Measurements from ENCODE around the gene CETN1. TPM values are rescaled to one million over a fixed set of nuclear protein-coding genes. Genes with fewer than 3 reads are reported as not detected.

The CETN1 gene
- total and polyA plus RNA-seq, 7 donors, result not detected

GRCh38 chr18:610214-610928 lies 30.2 kb downstream of the CETN1 start:
- H3K27ac ChIP-seq, result no peak overlapping the region
- no peaks in the 10 kb centered on the region for H3K36me3 ChIP-seq (ENCODE audit: insufficient read depth in 1 of 2, low read depth in 1 of 2)
- H3K9me3 ChIP-seq, result no peaks in the 10 kb centered on the region
- ATAC-seq, result no peak
- WGBS, 3 donors, result 70 to 72% (median 72%) methylated on average over 15 of the region's 15 CpGs
- TF ChIP-seq CTCF (IDR thresholded peaks at IDR 0.05), result no peak
- no peak overlapping the region for H3K4me3 ChIP-seq
- H3K4me1 ChIP-seq, result no peaks in the 10 kb centered on the region
- intact Hi-C loops (cut with DNase I), result no loop called here
- H3K27me3 ChIP-seq (ENCODE audit: insufficient read depth in 3 of 3, low read length in 2 of 3), result no peaks in the 10 kb centered on the region
- no peak for DNase-seq

GRCh38 chr18:612156-612555 lies 32.0 kb downstream of the CETN1 start:
- no peak overlapping the region for H3K4me3 ChIP-seq
- H3K4me1 ChIP-seq, result no peaks in the 10 kb centered on the region
- intact Hi-C loops (cut with DNase I), result no loop called here
- WGBS, 3 donors, result 88 to 90% (median 88%) methylated on average over 7 of the region's 7 CpGs
- H3K9me3 ChIP-seq, result no peaks in the 10 kb centered on the region
- H3K27ac ChIP-seq, result no peak overlapping the region
- no peaks in the 10 kb centered on the region for H3K36me3 ChIP-seq (ENCODE audit: insufficient read depth in 1 of 2, low read depth in 1 of 2)
- ATAC-seq (no peak), DNase-seq (no peak)
- no peaks in the 10 kb centered on the region for H3K27me3 ChIP-seq (ENCODE audit: insufficient read depth in 3 of 3, low read length in 2 of 3)
- TF ChIP-seq CTCF (IDR thresholded peaks at IDR 0.05), result no peak

GRCh38 chr18:614193-614592 lies 34.0 kb downstream of the CETN1 start:
- no peak for TF ChIP-seq CTCF (IDR thresholded peaks at IDR 0.05)
- no peaks in the 10 kb centered on the region for H3K36me3 ChIP-seq (ENCODE audit: insufficient read depth in 1 of 2, low read depth in 1 of 2)
- H3K9me3 ChIP-seq, result no peaks in the 10 kb centered on the region
- WGBS, 3 donors, result 59 to 80% (median 75%) methylated on average over 1 of the region's 1 CpG
- H3K4me3 ChIP-seq, result no peak overlapping the region
- intact Hi-C loops (cut with DNase I), result no loop called here
- ATAC-seq (no peak), DNase-seq (no peak)
- no peaks in the 10 kb centered on the region for H3K27me3 ChIP-seq (ENCODE audit: insufficient read depth in 3 of 3, low read length in 2 of 3)
- H3K4me1 ChIP-seq, result no peaks in the 10 kb centered on the region
- no peak overlapping the region for H3K27ac ChIP-seq

- ATAC-seq (no peak), DNase-seq (no peak)
- Histone ChIP-seq H3K4me3 (no peak overlapping the region), H3K4me1 (no peaks in the 10 kb centered on the region), H3K9me3 (no peaks in the 10 kb centered on the region), H3K36me3 (ENCODE audit: insufficient read depth in 1 of 2, low read depth in 1 of 2) (no peaks in the 10 kb centered on the region), H3K27me3 (ENCODE audit: insufficient read depth in 3 of 3, low read length in 2 of 3) (no peaks in the 10 kb centered on the region), H3K27ac (no peak overlapping the region)
- 57 to 76% (median 71%) methylated on average over 5 of the region's 5 CpGs for WGBS, 3 donors
- TF ChIP-seq CTCF (IDR thresholded peaks at IDR 0.05), result no peak
- intact Hi-C loops (cut with DNase I), result loop anchor here in 1 of 2 donors (5.0 kb wide), 1 partner anchor 328 kb away; no protein-coding TSS in a partner anchor
Measured at GRCh38 chr18:615092-615521, 34.9 kb downstream of the CETN1 start.

GRCh38 chr18:615773-616172 lies 35.6 kb downstream of the CETN1 start:
- TF ChIP-seq CTCF (IDR thresholded peaks at IDR 0.05), result no peak
- no peak overlapping the region for H3K27ac ChIP-seq

More at GRCh38 chr18:615773-616172, 35.6 kb downstream of the CETN1 start:
- Histone ChIP-seq H3K4me1 (no peaks in the 10 kb centered on the region), H3K27me3 (ENCODE audit: insufficient read depth in 3 of 3, low read length in 2 of 3) (no peaks in the 10 kb centered on the region), H3K9me3 (no peaks in the 10 kb centered on the region), H3K36me3 (ENCODE audit: insufficient read depth in 1 of 2, low read depth in 1 of 2) (no peaks in the 10 kb centered on the region), H3K4me3 (no peak overlapping the region)
- ATAC-seq (no peak), DNase-seq (no peak)
- WGBS, 3 donors, result 55 to 59% (median 56%) methylated on average over 4 of the region's 4 CpGs
- intact Hi-C loops (cut with DNase I), result loop anchor here in 1 of 2 donors (5.0 kb wide), 1 partner anchor 328 kb away; no protein-coding TSS in a partner anchor

All from psoas muscle (tissue), 8 donors.